Neural progenitor cell (in vitro differentiated cells): ENCODE results near the gene GLCE.

ENCODE experiments used
- EZH2 ChIP-seq: fragments of 200-600 bp; sonication (generic); IDR thresholded peaks from 2 replicates; pipeline ENCODE4 v1.6.1; 2017; ENCODE audit warnings: antibody characterized with exemption, mild to moderate bottlenecking, moderate library complexity
- EZH2phosphoT487 ChIP-seq: fragments of 200-600 bp; sonication (generic); IDR thresholded peaks from 2 replicates; pipeline ENCODE4 v1.6.1; 2017; ENCODE audit warnings: antibody characterized with exemption
- TF ChIP-seq, protein P1 (sequence below): fragments of 200-600 bp; sonication (generic); IDR thresholded peaks from 2 replicates; pipeline ENCODE4 v1.5.1; 2017; ENCODE audit warnings: antibody characterized with exemption, mild to moderate bottlenecking

DNA sequence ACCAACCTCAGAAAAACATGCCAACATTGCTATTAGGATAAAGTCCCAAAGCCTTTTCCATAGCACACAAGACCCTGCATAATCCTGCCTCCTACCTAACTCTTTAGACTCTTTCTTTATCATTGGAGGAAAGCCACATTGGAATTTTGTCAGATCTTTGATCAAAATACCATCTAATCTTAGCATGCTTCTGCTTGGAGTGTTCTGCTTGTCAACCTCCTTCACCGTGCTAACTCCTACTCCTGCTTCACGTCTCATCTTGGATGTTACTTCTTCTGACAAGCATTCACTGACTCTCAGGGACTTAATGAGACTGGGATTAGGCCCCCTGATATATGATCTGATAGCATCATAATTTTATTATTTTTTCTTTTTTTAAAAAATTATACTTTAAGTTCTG is 7.4 kb upstream of the GLCE start:
- TF ChIP-seq, protein P1, sequence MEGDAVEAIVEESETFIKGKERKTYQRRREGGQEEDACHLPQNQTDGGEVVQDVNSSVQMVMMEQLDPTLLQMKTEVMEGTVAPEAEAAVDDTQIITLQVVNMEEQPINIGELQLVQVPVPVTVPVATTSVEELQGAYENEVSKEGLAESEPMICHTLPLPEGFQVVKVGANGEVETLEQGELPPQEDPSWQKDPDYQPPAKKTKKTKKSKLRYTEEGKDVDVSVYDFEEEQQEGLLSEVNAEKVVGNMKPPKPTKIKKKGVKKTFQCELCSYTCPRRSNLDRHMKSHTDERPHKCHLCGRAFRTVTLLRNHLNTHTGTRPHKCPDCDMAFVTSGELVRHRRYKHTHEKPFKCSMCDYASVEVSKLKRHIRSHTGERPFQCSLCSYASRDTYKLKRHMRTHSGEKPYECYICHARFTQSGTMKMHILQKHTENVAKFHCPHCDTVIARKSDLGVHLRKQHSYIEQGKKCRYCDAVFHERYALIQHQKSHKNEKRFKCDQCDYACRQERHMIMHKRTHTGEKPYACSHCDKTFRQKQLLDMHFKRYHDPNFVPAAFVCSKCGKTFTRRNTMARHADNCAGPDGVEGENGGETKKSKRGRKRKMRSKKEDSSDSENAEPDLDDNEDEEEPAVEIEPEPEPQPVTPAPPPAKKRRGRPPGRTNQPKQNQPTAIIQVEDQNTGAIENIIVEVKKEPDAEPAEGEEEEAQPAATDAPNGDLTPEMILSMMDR = no peak
- TF ChIP-seq EZH2phosphoT487 = no peak
- TF ChIP-seq EZH2 = no peak
